Ovary (tissue), 9 donors: ENCODE measurements around the gene MAB21L1. TPM values are rescaled to one million over a fixed set of nuclear protein-coding genes. Genes with fewer than 3 reads are reported as not detected.
A peak's percentile ranks its signal among the peaks of the same experiment; 100 is the strongest.

ENCODE experiments used
- DNase-seq, 5 donors: peaks; one replicate each; pipeline ENCODE4 v3.0.0-alpha.2; 2019 to 2020
- H3K27ac ChIP-seq, 2 donors: fragments of 200-600 bp; one replicate each; pipeline versions ENCODE4 v1.5.1 to v1.8.0; 2019 to 2022
- H3K27me3 ChIP-seq: fragments of 200-600 bp; one replicate; pipeline ENCODE4 v1.8.0; 2022
- H3K36me3 ChIP-seq: fragments of 200-600 bp; sonication (generic); one replicate; pipeline ENCODE4 v1.5.1; 2019
- H3K4me1 ChIP-seq: one replicate; pipeline ENCODE4 v1.8.1; 2013; ENCODE audit warnings: mild to moderate bottlenecking, moderate library complexity; ENCODE audit not compliant: insufficient read depth
- H3K4me3 ChIP-seq: fragments of 200-600 bp; sonication (generic); one replicate; pipeline ENCODE4 v1.5.1; 2017
- H3K9me3 ChIP-seq, 2 donors: fragments of 200-600 bp in 1 of 2; sonication (generic) in 1 of 2; one replicate each; pipeline versions ENCODE4 v1.5.1 to v1.8.1; 2013 to 2019; ENCODE audit warnings: mild to moderate bottlenecking in 1 of 2, moderate library complexity in 1 of 2
- EP300 ChIP-seq: sonication (generic); formaldehyde crosslinking; IDR thresholded peaks from one replicate; pipeline ENCODE4 v1.6.1; 2017; ENCODE audit warnings: antibody characterized with exemption
- POLR2A ChIP-seq: fragments of 450-650 bp; IDR thresholded peaks from one replicate; pipeline ENCODE4 v1.6.1; 2017; ENCODE audit warnings: antibody characterized with exemption, mild to moderate bottlenecking, moderate library complexity
- WGBS, 3 donors: extraction: QIAGEN DNeasy Blood & Tissue Kit in 1 of 3; methylation state at CpG; one replicate each; pipeline versions ENCODE4 v1.1.5 to v1.1.7; 2013 to 2017; 5-methylcytosine and 5-hydroxymethylcytosine counted together
- intact Hi-C, 4 donors: fragments of 100-400 bp; cut with DNase I; formaldehyde crosslinking; loops; one replicate each; pipeline versions ENCODE4 v1.11.0 to v1.15.1; 2022 to 2023
- polyA plus RNA-seq, 2 donors: library from polyadenylated mRNA; stranded (reverse); fragments of 200-250 nt in 1 of 2; fragments of 350-450 nt in 1 of 2; fragmentation: Illumina TruSeq in 1 of 2; extraction: RNeasy Lipid Tissue Mini Kit (QIAGEN cat#74804) in 1 of 2; gene quantifications; one replicate each; pipeline ENCODE4 v1.2.3, GENCODE V29; 2013 to 2014
- total RNA-seq, 7 donors: library from RNA; depleted of rRNA in 2 of 7; stranded (reverse); fragments of >200 nt in 2 of 7; fragmentation: NEBNext Ultra II Directional in 3 of 7; extraction: Animal tissue kit (Norgen Biotek cat#: 25700) in 3 of 7; gene quantifications; one replicate each; pipeline versions ENCODE4 v1.1.0 to v1.2.4, GENCODE V29; 2016 to 2023
- TF ChIP-seq, protein P1 (sequence below), 3 donors: fragments of 450-650 bp in 2 of 3; fragments of 200-600 bp in 1 of 3; IDR thresholded peaks; one replicate each; pipeline versions ENCODE4 v1.5.1 to v1.8.0; 2016 to 2022; ENCODE audit warnings: antibody characterized with exemption in 3 of 3, mild to moderate bottlenecking in 1 of 3
- donor health status: DM: no; HTN: no; CAD: no; lungs with moderate emphysema.
- donor health status: DM: no; HTN: no; CAD: no.
- donor health status: Bipolar disorder and iron deficiency.
- donor health status: DM: yes; HTN: yes; CAD: no.
- donor health status: DM: no; HTN: no; CAD: no.
- donor health status: DM: yes; HTN: yes; CAD: no.

MAB21L1 gene
- total and polyA plus RNA-seq, 9 donors: 0.12 to 1.0 (median 0.60) TPM

DNA sequence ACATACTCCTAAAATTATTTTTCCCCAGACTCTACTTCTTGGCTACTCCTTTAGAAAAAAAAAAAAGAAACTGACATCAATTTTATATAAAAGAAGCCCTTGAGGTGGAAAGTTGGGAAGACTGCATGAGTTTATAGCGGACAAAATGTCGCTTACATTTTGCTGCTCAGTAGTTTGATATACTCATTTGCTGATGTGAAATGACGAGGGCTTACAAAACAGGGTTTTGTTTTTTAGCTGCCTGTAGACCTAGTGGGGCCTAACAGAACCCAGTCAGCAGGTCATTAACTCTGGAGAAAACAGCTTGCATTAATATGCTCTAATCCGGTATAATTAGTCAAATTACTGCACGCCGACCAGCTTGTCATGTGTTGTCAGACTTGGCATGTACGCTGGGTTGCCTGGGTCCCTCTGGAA, 37.6 kb upstream of the MAB21L1 start:
- no peak for TF ChIP-seq POLR2A
- TF ChIP-seq EP300: no peak
- TF ChIP-seq, protein P1, sequence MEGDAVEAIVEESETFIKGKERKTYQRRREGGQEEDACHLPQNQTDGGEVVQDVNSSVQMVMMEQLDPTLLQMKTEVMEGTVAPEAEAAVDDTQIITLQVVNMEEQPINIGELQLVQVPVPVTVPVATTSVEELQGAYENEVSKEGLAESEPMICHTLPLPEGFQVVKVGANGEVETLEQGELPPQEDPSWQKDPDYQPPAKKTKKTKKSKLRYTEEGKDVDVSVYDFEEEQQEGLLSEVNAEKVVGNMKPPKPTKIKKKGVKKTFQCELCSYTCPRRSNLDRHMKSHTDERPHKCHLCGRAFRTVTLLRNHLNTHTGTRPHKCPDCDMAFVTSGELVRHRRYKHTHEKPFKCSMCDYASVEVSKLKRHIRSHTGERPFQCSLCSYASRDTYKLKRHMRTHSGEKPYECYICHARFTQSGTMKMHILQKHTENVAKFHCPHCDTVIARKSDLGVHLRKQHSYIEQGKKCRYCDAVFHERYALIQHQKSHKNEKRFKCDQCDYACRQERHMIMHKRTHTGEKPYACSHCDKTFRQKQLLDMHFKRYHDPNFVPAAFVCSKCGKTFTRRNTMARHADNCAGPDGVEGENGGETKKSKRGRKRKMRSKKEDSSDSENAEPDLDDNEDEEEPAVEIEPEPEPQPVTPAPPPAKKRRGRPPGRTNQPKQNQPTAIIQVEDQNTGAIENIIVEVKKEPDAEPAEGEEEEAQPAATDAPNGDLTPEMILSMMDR (IDR thresholded peaks at IDR 0.05): no peak
- 94 to 95% (median 95%) methylated on average over 7 of the region's 7 CpGs for WGBS, 3 donors
- no peaks in the 10 kb centered on the region for H3K36me3 ChIP-seq

DNA sequence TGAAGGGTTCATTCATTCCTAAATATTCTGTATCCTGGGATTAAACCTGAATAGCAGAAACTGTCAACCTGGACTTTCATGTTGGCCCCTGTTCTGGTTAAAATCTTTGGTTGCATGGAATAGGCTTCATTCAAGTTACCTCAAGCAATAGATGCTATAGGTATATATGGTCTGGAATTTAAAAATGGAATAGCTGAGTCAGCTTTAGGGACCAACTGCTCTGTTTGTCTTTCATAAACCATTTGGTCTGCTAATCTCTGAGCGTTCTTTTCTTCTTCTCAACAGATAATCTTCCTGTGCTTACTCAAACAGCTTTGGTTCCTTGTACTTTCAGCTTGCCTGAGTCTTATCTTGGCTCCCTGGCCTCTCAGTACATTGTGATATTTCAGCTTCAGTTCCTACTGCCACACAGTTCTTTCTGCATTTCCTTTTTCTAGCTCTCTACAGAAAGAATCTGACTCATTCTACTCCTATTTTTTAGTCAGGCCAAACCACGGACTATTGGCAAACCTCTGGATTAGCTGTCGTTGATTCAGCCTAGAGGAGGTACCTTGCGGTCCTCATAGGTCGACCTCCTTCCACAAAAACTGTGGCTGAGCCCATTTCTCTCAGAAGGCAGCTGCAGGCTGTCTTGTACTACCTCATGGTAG, 35.9 kb upstream of the MAB21L1 start:
- intact Hi-C loops: no loop called here
- TF ChIP-seq EP300: no peak
- TF ChIP-seq POLR2A: no peak
- TF ChIP-seq, protein P1 (IDR thresholded peaks at IDR 0.05): no peak
- Histone ChIP-seq H3K9me3 (no peaks in the 10 kb centered on the region), H3K4me1 (no peaks in the 10 kb centered on the region), H3K27me3 (no peaks in the 10 kb centered on the region), H3K27ac (no peak overlapping the region), H3K4me3 (no peak overlapping the region), H3K36me3 (no peaks in the 10 kb centered on the region)
- peak in 4 of 5 donors; percentile 23 to 43 (median 40) for DNase-seq
- WGBS, 3 donors: 11 to 17% (median 16%) methylated on average over 5 of the region's 5 CpGs

More for the DNA sequence above, 37.6 kb upstream of the MAB21L1 start:
- H3K4me3 ChIP-seq: no peak overlapping the region
- DNase-seq: no peak
- H3K9me3 ChIP-seq: no peaks in the 10 kb centered on the region
- intact Hi-C loops: no loop called here
- no peak overlapping the region for H3K27ac ChIP-seq
- H3K27me3 ChIP-seq: no peaks in the 10 kb centered on the region
- H3K4me1 ChIP-seq: no peaks in the 10 kb centered on the region

DNA sequence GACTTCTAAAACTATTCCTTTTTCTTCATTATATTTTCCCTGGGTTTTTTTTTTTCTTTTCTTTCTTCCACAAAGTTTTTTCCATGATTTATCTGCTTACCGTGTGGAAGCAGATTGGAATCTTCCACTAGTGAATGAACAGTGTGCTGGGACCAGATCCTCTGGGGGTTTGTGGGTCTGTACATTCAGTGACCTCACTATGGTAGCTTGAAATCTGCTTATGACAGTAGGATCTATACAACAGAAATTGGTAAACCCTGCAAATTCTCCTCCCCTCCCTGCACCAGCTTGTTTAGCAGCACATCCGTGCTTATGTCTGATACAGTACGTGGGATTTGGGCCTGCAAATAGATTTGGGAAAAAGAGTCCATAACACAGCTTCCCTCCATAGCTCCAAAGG, 26.0 kb upstream of the MAB21L1 start:
- H3K27ac ChIP-seq: no peak overlapping the region
- H3K9me3 ChIP-seq: no peaks in the 10 kb centered on the region
- no peak for DNase-seq
- H3K36me3 ChIP-seq: no peaks in the 10 kb centered on the region
- intact Hi-C loops: no loop called here
- H3K27me3 ChIP-seq: no peaks in the 10 kb centered on the region
- peaks cover 1% of the 10 kb centered on the region for H3K4me1 ChIP-seq
- TF ChIP-seq EP300 (no peak), POLR2A (no peak)
- TF ChIP-seq, protein P1 (IDR thresholded peaks at IDR 0.05): no peak
- H3K4me3 ChIP-seq: no peak overlapping the region
- 62 to 74% (median 69%) methylated on average over 3 of the region's 3 CpGs for WGBS, 3 donors

DNA sequence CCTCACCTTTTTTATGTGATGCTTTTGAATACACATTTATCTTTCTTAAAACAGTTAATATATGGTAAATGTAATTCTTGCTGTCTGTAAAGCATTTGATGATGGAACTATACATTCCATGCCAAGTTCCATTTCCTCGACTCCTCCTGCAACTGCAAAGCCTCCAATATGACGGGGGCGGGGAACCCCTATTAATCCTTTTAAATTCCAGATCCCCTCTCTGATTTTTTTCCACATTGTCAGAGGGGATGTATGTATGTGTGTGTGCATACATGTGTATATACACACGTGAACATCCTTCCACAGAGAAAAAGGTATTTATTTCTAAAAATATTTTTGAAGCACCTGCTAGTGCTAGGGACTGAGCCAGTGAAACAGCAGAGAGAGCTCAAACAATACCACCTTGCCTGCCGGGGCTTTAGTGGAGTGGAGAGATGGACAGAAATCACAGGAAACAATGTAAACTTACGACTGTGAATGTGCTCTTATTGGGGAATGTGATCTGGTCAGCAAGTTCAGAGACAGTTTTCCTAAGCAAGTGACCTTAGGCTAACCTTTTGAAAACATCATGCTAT, 25.3 kb upstream of the MAB21L1 start:
- Histone ChIP-seq H3K27me3 (no peaks in the 10 kb centered on the region), H3K27ac (no peak overlapping the region), H3K4me3 (no peak overlapping the region), H3K36me3 (no peaks in the 10 kb centered on the region), H3K4me1 (peaks cover 1% of the 10 kb centered on the region), H3K9me3 (no peaks in the 10 kb centered on the region)
- intact Hi-C loops: no loop called here
- DNase-seq: no peak
- TF ChIP-seq POLR2A (no peak), EP300 (no peak)
- TF ChIP-seq, protein P1 (IDR thresholded peaks at IDR 0.05): no peak
- 54 to 61% (median 58%) methylated on average over 6 of the region's 6 CpGs for WGBS, 3 donors
